Measurements from ENCODE around the gene FGD2.
A peak's percentile ranks its signal among the peaks of the same experiment; 100 is the strongest.

The FGD2 gene

DNA sequence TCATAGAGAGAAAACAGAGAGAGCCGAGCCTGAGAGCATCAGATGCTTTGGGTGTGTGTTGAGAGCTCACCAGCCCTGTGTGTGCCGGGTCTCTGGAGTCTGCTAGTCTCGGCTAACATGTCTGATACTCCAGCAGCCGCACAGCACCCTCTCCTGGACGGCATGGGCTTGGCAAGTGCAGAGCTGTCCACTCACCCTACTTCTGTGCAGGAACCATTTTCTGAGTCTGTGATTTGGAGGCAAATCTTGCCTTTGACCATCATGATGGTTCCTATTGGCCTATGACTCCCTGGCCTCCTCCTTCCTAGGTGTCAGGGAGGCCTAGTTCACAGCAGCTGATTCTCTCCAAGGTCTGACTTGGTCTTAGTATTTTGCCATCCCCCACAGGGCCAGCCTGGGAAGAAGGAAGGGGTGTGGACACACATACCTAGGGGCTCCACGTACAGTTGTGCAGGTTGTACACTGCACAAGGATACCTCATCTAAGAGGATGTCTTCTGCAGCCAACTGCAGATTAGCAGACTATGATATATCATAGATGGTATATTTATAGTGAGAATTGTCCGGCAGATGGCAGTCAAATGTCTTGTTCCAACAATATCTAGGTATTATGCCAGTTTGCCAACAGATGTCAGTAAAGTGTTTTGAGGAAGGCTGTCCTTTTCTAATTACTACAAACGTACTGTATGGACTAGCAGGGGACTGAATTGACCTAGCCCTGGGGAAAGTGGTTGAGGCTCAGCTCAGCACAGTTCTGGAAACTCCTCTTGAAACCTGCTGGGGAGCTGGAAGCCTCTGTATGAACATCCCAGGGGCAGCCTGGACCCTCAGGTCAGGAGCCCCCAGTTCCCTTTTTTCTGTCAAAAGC is 13.0 kb downstream of the FGD2 start:
- DNase-seq (ENCODE audit: low read depth), result peak; percentile 74

DNA sequence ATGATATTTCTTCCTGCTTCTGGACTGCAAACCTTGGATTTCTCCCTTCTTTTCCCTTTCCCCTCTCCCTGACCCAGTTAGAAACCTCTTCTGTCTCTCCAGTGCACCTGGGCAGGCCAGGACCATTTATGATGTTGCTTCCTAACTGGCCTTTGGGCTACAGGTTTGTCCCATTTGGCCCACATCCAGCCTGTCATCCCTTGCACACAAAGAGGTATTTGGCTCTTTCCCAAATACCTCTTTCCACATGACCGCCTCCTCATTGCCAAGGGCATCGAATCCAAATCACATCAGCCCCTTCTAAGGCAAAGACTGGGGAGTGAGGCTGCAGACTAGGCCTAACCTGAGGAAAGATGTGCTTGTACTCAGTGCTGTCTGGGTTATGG is 13.6 kb downstream of the FGD2 start:
- DNase-seq (ENCODE audit: low read depth), result no peak

DNA sequence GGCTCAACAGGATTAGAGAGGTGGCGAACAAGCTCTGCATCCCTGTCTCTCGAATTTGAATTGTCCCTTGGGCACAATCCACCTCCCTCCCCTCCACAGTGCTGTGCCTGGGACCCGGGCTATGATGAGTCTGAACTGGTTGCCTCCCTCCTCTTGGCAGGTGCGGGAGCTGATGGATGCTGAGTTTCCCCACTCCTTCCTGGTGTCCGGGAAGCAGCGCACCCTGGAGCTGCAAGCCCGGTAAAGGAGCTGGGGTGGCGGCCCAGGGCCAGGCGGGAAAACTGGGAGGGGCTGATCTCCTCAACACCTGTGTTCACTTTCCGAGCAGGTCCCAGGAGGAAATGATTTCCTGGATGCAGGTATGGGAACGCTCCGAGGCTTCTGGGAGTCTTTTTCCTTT is 14.9 kb downstream of the FGD2 start:
- no peak for DNase-seq (ENCODE audit: low read depth)

DNA sequence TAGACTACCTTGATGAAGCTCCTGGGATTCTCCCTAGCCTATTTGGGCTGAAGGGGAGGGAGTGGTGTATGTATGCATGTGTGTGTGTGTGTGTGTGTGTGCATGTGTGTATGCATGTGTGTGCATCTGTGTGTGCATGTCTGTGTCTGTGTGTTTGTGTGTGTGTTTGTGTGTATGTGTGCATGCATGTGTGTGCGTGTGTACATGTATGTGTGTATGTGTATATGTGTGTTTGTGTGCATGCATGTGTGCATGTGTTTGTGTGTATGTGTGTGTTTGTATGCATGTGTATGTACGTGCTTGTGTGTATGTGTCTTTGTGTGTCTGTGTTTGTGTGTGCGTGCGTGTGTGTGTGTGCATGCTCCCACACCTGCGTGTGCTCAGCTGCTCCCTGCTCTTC is 15.4 kb downstream of the FGD2 start:
- DNase-seq (ENCODE audit: low read depth), result no peak

DNA sequence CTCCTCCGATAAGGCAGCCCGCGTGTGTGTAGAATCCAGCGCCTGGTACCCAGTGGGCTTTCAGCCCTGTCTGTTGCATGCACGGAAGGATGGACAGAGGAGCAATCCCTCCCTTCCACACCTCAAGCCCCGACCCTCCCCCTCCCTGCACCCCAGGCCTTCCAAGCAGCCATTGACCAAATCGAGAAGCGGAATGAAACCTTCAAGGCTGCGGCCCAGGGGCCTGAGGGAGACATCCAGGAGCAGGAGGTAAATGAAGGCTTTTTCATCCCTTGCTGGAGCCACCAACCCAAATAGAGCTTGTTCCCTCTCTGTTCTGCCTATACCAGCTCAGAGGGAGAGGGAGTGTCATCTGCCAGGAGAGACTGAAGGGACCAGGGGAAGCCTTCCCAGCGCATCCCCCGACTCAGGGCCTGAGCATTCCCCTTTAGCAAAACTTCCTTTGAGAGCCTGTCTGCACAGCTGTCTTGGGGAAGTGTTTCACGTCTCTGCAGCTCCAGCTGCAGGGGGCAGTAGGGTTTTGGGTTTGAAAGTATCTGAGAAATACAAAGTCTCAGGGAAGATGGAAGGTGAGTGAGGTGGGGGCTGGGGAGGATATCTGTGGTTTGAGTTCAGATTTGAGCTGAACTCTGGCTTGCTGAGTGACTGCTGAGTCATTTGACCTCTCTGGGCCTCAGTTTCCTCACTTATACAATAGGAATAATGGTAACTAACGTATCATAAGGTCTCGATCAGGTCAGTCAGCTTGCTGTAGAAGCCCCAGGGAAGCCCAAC is 16.1 kb downstream of the FGD2 start:
- DNase-seq (ENCODE audit: low read depth), result no peak

DNA sequence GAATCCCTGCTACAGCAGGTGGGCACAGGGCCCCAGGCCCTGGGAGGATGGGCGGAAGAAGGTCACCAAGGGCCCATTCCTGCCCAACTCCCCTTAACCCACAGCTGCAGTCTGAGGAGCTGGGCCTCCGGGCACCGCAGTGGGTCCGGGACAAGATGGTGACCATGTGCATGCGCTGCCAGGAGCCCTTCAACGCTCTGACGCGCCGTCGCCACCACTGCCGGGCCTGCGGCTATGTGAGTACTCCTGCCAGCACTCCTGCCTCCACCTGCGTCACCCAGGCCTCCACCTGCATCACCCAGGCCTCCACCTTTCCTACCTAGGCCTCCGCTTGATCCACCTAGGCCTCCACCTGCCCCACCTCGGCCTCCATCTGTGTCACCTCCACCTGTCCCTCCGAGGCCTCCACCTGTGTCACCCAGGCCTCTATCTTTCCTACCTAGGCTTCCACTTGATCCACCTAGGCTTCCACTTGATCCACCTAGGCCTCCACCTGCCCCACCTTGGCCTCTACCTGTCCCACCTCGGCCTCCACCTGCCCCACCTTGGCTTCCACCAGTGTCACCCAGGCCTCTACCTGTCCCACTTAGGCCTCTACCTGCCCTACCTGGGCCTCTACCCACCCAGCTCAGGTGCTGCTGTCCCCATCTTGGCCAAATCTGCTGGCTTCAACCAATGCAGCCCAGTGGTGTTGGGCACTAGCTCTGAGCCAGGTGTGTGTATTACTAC is 16.8 kb downstream of the FGD2 start:
- no peak for DNase-seq (ENCODE audit: low read depth)

DNA sequence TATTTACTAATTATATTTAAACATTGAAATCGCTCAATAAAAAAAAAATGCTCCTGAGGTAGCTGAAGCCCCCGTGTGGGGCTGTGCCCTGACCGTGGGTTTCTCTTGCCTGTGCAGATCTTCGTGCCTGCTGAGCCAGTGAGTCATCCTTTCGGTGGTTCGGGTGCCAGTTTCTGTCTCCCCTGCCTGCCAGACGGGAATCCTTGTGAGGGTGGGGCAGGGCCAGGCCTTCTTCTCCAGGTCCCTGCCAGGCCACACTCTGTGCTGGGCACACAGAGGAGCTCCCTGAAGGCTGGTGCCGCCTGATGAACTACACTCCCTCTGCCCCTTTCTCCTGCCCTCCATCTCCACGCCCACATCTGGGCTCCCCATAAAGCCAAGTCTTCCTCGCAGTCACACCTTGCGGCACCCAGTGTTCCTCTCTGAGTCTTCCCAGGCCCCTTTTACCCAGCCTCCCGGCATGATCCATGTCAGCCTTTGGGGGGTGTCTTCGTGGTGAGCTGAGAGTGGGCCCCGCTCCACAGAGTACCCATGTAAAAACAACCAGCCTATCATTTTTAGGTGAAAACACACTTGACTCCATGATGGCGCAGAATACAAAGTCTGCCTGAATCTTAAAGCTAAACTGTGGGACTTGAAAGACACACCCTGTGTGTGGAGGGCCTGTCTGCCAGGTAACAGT is 19.3 kb downstream of the FGD2 start:
- no peak for DNase-seq (ENCODE audit: low read depth)

DNA sequence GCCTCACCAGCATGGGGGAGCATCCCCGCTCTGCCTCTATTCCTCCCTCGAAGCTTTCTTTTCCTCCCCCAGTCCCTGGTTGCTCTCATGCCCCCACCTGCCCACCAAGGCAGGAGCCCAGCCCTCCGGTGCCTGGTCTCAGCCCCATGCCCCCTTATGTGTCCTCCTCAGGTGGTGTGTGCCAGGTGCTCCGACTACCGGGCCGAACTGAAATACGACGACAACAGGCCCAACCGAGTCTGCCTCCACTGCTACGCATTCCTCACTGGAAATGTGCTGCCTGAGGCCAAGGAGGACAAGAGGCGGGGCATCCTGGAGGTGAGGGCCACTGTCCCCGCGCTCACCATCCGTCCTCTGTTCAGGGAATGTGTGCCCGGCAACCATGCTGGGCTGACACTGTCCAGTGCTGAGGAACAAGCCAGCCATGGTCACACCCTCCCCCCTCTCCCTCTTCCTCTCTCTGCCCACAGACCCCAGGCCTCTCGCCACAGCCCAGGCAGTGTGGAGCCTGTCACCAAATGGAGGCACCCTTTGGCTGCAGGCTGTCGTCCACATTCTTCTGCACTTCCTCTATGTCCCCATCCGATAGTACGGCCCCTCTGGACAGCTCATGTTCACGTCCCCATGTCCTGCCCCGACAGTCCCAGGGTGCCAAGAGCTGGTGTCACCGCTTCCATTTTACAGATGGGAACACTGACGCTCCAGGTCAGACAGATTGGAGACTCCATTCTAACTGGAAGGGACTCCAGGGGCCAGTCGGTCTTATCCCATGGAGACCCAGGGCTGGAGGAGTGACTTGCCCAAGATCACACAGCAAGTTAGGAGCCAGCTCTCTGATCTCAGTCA is 20.4 kb downstream of the FGD2 start:
- no peak for DNase-seq (ENCODE audit: low read depth)

DNA sequence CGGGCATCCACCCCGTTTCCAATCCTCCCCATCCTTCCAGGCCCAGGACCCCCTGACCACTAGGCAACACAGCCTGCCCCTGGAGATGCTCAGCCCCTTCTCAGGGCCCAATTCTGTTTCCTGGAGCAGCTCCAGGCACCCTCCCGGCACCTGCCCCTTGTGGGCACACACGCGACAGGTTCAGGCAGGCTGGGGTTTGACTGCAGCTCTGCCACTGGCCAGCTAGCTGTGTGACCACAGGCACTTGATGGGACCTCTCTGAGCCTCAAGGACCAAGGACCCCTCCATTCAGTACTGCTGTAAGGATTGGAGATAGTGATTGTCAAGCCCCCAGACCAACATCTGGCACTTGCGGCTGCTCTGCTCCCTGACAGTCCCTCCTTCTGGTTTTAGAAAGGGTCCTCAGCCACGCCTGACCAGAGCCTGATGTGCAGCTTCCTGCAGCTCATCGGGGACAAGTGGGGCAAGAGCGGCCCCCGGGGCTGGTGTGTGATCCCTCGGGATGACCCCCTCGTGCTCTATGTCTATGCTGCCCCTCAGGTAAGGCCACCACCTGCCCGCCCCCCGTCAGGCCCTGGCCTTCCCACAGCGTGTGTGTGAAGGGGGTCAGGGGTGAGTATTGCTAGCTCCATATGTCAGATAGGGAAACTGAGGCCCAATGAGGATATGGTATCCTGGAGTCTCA is 21.7 kb downstream of the FGD2 start:
- no peak for DNase-seq (ENCODE audit: low read depth)

DNA sequence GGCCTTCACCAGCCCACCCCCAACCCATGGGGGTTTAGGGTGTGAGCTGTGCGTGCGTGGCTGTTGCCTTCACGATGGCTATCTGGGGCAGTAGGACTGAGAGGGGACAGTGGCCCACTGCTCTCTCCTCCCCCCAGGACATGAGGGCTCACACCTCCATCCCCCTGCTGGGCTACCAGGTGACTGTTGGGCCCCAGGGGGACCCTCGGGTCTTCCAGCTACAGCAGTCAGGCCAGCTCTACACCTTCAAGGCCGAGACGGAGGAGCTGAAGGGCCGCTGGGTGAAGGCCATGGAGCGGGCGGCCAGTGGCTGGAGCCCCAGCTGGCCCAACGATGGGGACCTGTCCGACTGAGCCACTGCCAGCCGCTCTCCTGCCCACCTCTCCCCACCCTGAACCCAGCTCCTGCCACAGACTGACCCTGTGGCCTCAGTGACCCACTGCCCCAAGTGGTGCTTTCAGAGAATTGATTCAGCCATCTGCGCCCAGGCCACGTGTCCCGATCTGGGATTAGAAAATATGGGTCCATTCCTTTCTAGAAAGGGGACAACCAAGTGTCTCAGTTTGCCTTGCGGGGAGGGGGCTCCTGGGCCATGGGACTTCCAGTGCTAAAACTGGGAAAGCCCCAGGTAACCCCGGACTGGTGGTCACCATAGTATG is 22.5 kb downstream of the FGD2 start:
- DNase-seq (ENCODE audit: low read depth), result no peak

DNA sequence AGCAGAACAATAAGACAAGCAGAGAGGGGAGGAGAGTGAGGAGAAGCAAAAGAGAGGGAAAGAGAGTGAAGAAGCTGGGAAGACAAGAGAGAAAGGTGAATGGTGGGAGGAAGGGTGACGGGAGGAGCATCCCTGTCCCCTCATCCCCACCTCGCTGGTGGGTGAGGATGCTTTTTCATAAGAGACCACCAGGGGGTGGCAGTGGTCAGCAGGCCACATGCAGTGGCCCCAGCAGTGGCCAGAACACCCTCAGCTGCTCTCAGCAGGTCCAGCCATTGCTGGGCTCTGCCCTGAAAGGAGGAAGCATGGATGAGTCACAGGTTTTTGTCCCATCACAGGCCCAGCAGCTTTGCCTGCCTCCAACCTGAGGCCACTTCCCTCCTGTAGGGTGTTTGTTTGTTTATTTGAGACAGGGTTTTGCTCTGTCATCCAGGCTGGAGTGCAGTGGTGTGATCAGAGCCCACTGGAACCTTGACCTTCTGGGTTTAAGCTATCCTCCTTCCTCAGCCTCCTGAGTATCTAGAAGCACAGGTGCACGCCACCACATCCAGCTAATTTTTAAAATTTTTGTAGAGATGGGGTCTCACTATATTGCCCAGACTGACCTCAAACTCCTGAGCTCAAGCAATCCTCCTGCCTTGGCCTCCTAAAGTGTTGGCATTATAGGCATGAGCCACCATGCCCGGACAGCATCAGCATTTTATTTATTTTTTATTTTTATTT is 24.0 kb downstream of the FGD2 start:
- peak; percentile 64 for DNase-seq (ENCODE audit: low read depth)

DNA sequence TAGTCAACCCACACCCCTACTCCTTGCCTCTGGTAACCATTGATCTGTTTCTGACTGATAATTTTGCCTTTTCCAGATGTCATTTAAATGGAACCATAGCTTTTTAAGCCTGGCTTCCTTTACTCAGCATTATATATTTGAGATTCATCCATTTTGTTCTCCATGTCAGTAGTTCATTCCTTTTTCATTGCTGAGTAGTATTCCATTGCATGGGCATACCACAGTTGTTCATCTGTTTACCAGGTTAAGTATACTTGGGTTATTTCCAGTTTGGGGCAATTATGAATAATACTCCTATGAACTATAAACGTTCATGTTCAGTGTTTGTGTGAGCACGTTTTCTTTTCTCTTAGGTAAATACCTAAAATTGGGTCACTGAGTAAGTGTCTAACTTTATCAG is 25.1 kb downstream of the FGD2 start:
- no peak for DNase-seq (ENCODE audit: low read depth)

DNA sequence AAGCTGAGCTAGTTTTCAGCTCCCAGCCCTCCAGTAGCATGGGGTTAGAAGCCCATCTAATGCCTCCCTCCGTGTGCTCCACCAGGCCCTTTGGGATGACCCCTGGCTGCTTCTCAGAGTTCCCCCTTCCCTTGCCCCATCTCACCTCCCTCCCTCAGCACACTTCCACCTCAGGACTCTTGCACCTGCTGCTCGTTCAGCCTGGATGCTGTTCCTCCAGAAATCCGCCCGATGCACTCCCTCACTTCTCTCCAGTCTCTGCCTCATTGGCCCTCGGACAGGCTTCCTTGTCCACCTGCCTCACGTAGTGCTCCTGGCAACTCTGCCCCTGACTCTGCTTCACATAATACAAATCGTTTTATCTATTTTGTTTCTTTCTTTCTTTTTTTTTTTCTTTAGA is 26.8 kb downstream of the FGD2 start:
- no peak for DNase-seq (ENCODE audit: low read depth)

DNA sequence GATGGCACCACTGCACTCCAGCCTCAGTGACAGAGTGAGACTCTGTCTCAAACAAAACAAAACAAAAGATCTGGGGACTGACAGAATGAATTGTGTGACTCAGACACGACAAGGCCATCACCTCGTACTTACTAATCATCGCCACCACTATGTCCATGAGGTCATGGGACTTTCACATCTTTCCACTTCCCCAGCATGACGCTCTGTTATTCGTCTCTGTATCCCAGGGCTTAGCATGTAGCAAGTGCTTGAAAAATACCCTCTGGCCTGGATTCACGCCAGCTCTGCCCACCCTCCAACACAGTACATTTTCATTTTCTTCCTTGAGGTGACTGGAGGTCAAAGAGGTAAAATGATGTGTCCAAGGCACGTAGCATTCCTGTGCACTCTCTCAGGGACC is 27.8 kb downstream of the FGD2 start:
- DNase-seq (ENCODE audit: low read depth), result no peak

DNA sequence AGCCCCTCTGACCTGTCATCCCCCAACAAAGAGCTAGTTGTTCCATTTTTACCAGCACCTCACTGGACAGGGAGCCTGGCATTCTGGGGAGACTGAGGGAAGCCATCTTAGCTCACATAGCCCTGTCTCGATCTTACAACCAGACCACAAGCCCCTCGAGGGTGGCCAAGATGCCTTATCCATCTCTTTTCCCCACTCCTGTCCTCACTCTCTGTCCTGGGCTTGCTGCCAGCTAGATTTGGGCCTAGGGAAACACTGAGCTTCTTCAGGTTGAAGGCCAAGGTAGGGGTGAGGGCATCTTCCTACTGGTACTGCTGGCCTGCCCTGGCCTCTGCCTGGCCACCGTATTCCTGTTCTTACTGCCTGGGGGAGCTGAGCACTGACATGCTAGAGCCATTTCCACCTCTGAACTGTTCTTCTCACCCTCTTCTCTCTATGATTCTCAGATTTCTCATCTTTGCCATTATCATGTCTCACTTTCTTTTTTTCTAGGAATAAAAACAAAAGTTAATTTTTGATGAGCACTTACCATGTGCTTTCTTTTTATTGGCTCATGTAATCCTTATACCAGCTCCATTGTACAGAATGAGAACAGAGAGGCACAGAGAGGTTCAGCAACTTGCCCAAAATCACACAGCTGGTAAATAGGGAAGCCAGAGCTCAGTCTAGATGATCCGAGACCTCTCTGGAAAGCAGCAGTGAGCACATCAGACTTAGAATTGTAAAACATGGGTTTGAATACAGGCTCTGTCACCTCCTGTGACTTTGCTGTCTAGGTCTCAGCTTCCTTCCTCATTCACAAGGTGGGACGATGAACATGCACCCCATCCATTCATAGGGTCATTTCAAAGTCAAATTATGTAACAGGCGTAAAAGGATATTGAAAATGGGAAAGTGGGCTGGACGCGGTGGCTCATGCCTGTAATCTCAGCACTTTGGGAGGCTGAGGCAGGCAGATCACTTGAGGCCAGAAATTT is 28.7 kb downstream of the FGD2 start:
- no peak for DNase-seq (ENCODE audit: low read depth)

DNA sequence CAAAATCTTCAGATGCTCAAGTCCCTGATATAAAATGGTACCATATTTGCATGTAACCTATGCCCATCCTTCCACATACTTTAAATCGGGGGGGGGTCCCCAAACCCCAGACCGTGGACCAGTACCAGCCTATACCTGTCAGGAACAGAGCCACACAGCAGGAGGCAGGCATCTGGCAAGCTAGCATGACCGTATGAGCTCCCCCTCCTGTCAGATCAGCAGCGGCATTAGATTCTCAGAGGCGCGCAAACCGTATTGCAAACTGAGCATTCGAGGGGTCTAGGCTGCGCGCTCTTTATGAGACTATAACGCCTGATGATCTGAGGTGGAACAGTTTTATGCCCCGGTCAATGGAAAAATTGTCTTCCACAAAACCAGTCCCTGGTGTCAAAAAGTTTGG is 30.7 kb downstream of the FGD2 start:
- DNase-seq (ENCODE audit: low read depth), result no peak

DNA sequence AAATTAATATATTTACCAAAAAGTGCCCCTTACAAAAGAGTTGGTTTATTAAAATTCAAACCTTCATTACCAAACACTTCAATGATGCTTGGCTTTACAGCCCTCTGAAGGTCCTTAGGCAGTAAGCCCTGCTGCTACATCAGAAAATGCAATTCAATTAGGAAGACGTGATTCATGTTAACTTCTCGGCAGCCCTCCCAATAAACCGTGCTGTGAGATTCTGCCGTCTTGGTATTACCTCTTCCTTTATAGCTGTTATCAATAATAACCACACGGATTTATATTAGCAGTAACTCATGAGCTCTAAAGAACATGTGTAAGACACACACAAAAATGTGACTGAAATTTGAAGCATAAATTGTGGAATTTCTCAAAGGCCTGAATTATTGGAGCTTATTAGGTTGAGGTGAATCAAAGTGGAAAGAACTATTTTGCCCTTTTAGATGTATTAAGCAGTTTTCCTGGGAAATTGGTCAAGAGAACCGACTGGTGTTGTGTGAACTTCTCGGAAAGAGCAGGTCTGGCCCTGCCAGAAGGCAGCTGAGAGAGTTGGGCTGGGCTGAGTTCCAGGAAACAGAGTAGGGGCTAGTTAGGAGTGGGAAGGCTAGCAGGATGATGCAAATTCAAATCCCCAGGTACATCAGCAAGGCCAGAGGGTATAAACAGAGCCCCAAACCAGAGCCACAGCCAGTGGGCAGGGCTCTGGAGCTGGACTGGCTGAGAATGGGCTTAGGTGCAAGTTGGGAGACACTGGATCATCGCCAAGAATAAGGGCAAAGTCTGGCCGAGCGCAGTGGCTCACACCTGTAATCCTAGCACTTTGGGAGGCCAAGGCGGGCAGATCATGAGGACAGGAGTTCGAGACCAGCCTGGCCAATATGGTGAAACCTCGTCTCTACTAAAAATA is 33.1 kb downstream of the FGD2 start:
- peak; percentile 57 for DNase-seq (ENCODE audit: low read depth)
